Activated naive CD4-positive, alpha-beta T cell treated with anti-CD3 and anti-CD28 coated beads for 36 hours (primary cell): ENCODE results near the gene ANO2. TPM values are rescaled to one million over a fixed set of nuclear protein-coding genes. Genes with fewer than 3 reads are reported as not detected.
"Not testable (repeated sequence)": the region's sequence is repeated elsewhere in the genome, so short reads cannot be mapped to it uniquely, and the experiment has no call there.

Experiments used
- CTCF ChIA-PET: fragments of 350-600 bp; sonication (Branson Sonifier 250); formaldehyde crosslinking; loops from one replicate; lab custom pipeline; 2021; ENCODE audit warnings: antibody characterized with exemption; lab: Charles Lee
- DNase-seq: peaks from one replicate; pipeline ENCODE4 v3.0.0-alpha.2; 2020
- H3K27ac Mint-ChIP-seq: one replicate; pipeline ENCODE4 v1.8.0; 2021; ENCODE audit warnings: mild to moderate bottlenecking, mixed read lengths
- H3K27me3 Mint-ChIP-seq: one replicate; pipeline ENCODE4 v1.8.0; 2021; ENCODE audit warnings: low read depth, mixed read lengths
- H3K36me3 Mint-ChIP-seq: one replicate; pipeline ENCODE4 v1.8.0; 2021; ENCODE audit warnings: low read depth, mixed read lengths
- H3K4me1 Mint-ChIP-seq: one replicate; pipeline ENCODE4 v1.8.0; 2021; ENCODE audit warnings: low read depth, mixed read lengths
- H3K4me3 Mint-ChIP-seq: one replicate; pipeline ENCODE4 v1.8.0; 2021; ENCODE audit warnings: mild to moderate bottlenecking, moderate library complexity, mixed read lengths
- H3K9me3 Mint-ChIP-seq: one replicate; pipeline ENCODE4 v1.8.0; 2021; ENCODE audit warnings: mixed read lengths
- intact Hi-C: fragments of 100-400 bp; cut with micrococcal nuclease; formaldehyde crosslinking; loops from one replicate; pipeline ENCODE4 v1.15.1; 2023
- total RNA-seq, 2 experiments: library from RNA; stranded (reverse); gene quantifications; one replicate each; pipeline ENCODE4 v1.2.3, GENCODE V29; 2021

Gene ANO2
- total RNA-seq, 2 experiments from 2014 or later = not detected

GRCh38 chr12:5689773-5690172 is 255.3 kb downstream of the ANO2 start:
- no peaks in the 10 kb centered on the region for H3K4me1 Mint-ChIP-seq
- H3K27ac Mint-ChIP-seq = no peak overlapping the region
- peaks cover 4% of the 10 kb centered on the region for H3K27me3 Mint-ChIP-seq
- CTCF ChIA-PET = no interaction called here
- no peak for DNase-seq
- H3K36me3 Mint-ChIP-seq = no peaks in the 10 kb centered on the region
- no peaks in the 10 kb centered on the region for H3K9me3 Mint-ChIP-seq
- no peak overlapping the region for H3K4me3 Mint-ChIP-seq
- intact Hi-C loops = no loop called here

DNA sequence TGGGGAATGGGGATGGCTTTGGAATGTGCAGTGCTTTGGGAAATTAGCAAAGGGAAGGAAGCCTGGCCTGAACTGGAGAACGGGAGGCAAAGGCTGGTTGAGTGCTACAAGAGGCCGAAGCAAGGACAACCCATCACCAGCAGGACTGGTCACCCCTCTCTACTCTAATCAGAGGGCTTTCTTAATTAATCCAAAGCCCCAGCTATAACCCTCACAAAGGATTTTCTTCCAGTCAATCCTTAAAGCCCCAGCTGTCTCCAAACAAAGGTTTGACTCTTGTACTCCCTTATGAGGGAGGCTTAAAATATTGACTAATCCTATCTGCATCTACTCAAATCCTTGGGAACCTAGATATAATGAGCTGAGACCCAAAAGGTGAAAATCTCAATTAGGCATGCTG is 256.8 kb downstream of the ANO2 start:
- intact Hi-C loops = no loop called here
- no peak for DNase-seq
- CTCF ChIA-PET = no interaction called here
- H3K4me1 Mint-ChIP-seq = no peaks in the 10 kb centered on the region
- H3K4me3 Mint-ChIP-seq = no peak overlapping the region
- H3K27ac Mint-ChIP-seq = no peak overlapping the region
- no peaks in the 10 kb centered on the region for H3K9me3 Mint-ChIP-seq
- H3K36me3 Mint-ChIP-seq = no peaks in the 10 kb centered on the region
- peaks cover 2% of the 10 kb centered on the region for H3K27me3 Mint-ChIP-seq

- Mint-ChIP-seq H3K27me3 (no peaks in the 10 kb centered on the region), H3K36me3 (no peaks in the 10 kb centered on the region), H3K4me1 (no peaks in the 10 kb centered on the region), H3K27ac (no peak overlapping the region), H3K9me3 (no peaks in the 10 kb centered on the region), H3K4me3 (no peak overlapping the region)
- intact Hi-C loops = no loop called here
- no peak for DNase-seq
- CTCF ChIA-PET = no interaction called here
These were observed 259.1 kb downstream of the ANO2 start for GRCh38 chr12:5685935-5686334.

DNA sequence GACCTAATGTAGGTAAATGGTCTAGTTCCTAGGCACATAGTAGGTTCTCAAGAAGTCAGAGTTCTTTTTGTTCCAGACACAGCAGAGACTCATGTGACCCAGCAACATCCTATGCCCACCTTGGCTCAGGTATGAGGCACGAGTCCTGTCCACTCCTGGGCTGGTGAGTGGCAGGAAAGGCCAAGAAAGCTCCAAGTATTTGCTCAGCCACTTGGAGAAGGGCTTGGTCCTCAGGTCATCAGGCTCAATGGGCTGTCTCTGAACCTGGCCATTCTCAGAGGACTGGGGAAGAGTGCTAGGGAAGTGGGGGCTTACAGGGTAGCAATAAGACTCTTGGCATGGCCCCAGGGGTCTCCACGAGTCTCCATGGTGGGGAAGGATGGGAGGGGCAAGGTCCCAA is 260.1 kb downstream of the ANO2 start:
- no peak for DNase-seq
- H3K4me1 Mint-ChIP-seq = no peaks in the 10 kb centered on the region
- H3K27me3 Mint-ChIP-seq = no peaks in the 10 kb centered on the region
- no peaks in the 10 kb centered on the region for H3K9me3 Mint-ChIP-seq
- intact Hi-C loops = no loop called here
- H3K36me3 Mint-ChIP-seq = no peaks in the 10 kb centered on the region
- no peak overlapping the region for H3K27ac Mint-ChIP-seq
- CTCF ChIA-PET = no interaction called here
- H3K4me3 Mint-ChIP-seq = no peak overlapping the region

DNA sequence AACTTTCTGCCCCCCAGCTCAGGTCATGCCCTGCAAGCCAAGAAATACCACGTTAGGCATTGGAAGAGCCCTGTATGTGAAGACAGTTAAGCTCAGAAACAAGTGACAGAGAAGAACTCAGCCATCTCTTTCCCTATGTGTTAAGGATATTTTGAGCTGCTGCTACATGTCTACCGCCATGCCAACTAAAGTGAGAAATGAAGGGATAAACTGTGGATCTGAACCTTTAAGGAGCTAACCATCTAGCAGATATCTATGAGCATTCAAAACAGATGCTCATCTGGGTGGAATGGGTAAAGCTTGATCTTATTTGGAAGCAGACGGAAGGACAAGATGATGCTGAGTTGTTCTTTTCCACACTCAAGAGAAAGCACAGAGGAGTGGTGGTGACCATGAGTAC is 262.5 kb downstream of the ANO2 start:
- CTCF ChIA-PET = no interaction called here
- H3K27me3 Mint-ChIP-seq = no peaks in the 10 kb centered on the region
- DNase-seq = no peak
- no peak overlapping the region for H3K4me3 Mint-ChIP-seq
- no peaks in the 10 kb centered on the region for H3K9me3 Mint-ChIP-seq
- H3K27ac Mint-ChIP-seq = no peak overlapping the region
- intact Hi-C loops = no loop called here
- no peaks in the 10 kb centered on the region for H3K36me3 Mint-ChIP-seq
- no peaks in the 10 kb centered on the region for H3K4me1 Mint-ChIP-seq

GRCh38 chr12:5678176-5678575 is 266.9 kb downstream of the ANO2 start:
- no peaks in the 10 kb centered on the region for H3K9me3 Mint-ChIP-seq
- H3K4me1 Mint-ChIP-seq = no peaks in the 10 kb centered on the region
- CTCF ChIA-PET = no interaction called here
- DNase-seq = no peak
- H3K36me3 Mint-ChIP-seq = no peaks in the 10 kb centered on the region
- intact Hi-C loops = no loop called here
- no peak overlapping the region for H3K4me3 Mint-ChIP-seq
- peaks cover 9% of the 10 kb centered on the region for H3K27me3 Mint-ChIP-seq
- no peak overlapping the region for H3K27ac Mint-ChIP-seq

GRCh38 chr12:5669624-5670023 is 275.4 kb downstream of the ANO2 start:
- H3K4me1 Mint-ChIP-seq, H3K4me3 Mint-ChIP-seq, H3K27ac Mint-ChIP-seq, DNase-seq, intact Hi-C loops, H3K36me3 Mint-ChIP-seq, H3K27me3 Mint-ChIP-seq, CTCF ChIA-PET, H3K9me3 Mint-ChIP-seq: not testable (repeated sequence)

DNA sequence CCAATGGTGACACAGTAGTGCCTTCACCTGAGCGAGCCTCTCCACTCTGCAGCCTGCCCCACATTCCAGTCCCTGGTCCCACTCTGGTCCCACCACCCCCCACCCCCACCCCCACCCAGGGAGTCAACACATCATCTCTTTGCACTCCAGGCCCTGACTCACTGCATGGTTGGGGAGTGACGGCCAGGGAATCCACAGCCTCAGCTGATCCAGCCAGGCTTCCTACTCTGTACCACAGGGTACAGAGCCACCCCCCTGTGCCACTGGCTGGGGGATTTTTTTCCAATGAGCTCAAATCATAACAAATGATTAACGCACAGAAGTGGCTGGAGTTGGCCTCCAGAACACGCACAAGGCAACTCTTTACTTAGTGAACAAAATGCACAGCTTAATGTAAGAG is 279.4 kb downstream of the ANO2 start:
- H3K9me3 Mint-ChIP-seq = no peaks in the 10 kb centered on the region
- H3K27me3 Mint-ChIP-seq = peaks cover 4% of the 10 kb centered on the region
- CTCF ChIA-PET = no interaction called here
- DNase-seq = no peak
- H3K36me3 Mint-ChIP-seq = no peaks in the 10 kb centered on the region
- no peak overlapping the region for H3K27ac Mint-ChIP-seq
- H3K4me3 Mint-ChIP-seq = no peak overlapping the region
- no peaks in the 10 kb centered on the region for H3K4me1 Mint-ChIP-seq
- intact Hi-C loops = no loop called here

GRCh38 chr12:5661811-5662210 is 283.2 kb downstream of the ANO2 start:
- intact Hi-C loops = no loop called here
- no peak for DNase-seq
- CTCF ChIA-PET = no interaction called here
- H3K27ac Mint-ChIP-seq = no peak overlapping the region
- no peak overlapping the region for H3K4me3 Mint-ChIP-seq
- H3K27me3 Mint-ChIP-seq = peaks cover 2% of the 10 kb centered on the region
- H3K9me3 Mint-ChIP-seq = no peaks in the 10 kb centered on the region
- H3K36me3 Mint-ChIP-seq = no peaks in the 10 kb centered on the region
- H3K4me1 Mint-ChIP-seq = no peaks in the 10 kb centered on the region

DNA sequence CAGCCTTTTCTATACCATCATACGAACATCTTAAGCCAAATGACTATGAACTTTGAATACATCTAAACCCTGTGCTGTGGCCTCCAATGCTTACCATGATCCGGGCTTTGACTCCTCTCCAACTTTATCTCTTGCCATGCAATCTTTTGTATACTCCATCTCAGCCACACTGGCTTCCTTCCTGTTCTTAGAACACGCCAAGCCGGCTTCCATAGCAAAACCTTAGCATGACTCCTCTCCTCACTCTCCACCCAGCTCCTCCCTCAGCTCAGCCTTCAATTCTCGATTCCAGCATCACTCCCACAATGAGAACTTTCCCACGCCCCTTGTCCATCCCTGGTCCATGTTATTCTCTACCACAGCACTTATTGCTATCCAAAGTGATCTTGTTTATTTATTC is 284.8 kb downstream of the ANO2 start:
- no peaks in the 10 kb centered on the region for H3K36me3 Mint-ChIP-seq
- no peak overlapping the region for H3K4me3 Mint-ChIP-seq
- H3K27ac Mint-ChIP-seq = no peak overlapping the region
- CTCF ChIA-PET = no interaction called here
- H3K9me3 Mint-ChIP-seq = no peaks in the 10 kb centered on the region
- intact Hi-C loops = no loop called here
- no peak for DNase-seq
- H3K4me1 Mint-ChIP-seq = no peaks in the 10 kb centered on the region
- H3K27me3 Mint-ChIP-seq = no peaks in the 10 kb centered on the region

DNA sequence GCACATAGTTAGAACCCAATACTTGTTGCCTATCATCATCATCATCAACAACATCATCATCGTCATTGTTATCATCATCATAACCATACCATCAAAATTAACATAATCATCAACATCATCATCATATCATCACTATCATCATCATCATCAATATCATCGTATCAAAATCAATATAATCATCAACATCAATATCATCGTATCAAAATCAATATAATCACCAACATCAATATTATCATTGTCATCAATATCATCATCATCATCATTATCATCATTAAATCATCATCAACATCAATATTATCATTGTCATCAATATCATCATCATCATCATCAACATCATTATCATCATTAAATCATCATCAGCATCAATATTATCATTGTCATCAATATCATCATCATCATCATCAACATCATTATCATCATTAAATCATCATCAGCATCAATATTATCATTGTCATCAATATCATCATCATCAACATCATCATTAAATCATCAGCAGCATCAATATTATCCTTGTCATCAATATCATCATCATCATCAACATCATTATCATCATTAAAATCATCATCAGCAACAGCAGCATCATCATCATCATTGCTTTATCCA is 286.6 kb downstream of the ANO2 start:
- H3K9me3 Mint-ChIP-seq, H3K4me3 Mint-ChIP-seq, H3K27ac Mint-ChIP-seq, H3K27me3 Mint-ChIP-seq, intact Hi-C loops, H3K4me1 Mint-ChIP-seq, CTCF ChIA-PET, H3K36me3 Mint-ChIP-seq, DNase-seq: not testable (repeated sequence)

- H3K36me3 Mint-ChIP-seq = no peaks in the 10 kb centered on the region
- H3K27me3 Mint-ChIP-seq = no peaks in the 10 kb centered on the region
- H3K4me1 Mint-ChIP-seq = no peaks in the 10 kb centered on the region
- H3K9me3 Mint-ChIP-seq = no peaks in the 10 kb centered on the region
- no peak overlapping the region for H3K27ac Mint-ChIP-seq
- intact Hi-C loops = no loop called here
- no peak overlapping the region for H3K4me3 Mint-ChIP-seq
- CTCF ChIA-PET = interaction anchor here (0.6 kb wide), 1 partner anchor 177 kb away, joined by 4 read pairs; no protein-coding TSS in a partner anchor
- DNase-seq = no peak
These were observed 288.2 kb downstream of the ANO2 start for GRCh38 chr12:5656836-5657235.

DNA sequence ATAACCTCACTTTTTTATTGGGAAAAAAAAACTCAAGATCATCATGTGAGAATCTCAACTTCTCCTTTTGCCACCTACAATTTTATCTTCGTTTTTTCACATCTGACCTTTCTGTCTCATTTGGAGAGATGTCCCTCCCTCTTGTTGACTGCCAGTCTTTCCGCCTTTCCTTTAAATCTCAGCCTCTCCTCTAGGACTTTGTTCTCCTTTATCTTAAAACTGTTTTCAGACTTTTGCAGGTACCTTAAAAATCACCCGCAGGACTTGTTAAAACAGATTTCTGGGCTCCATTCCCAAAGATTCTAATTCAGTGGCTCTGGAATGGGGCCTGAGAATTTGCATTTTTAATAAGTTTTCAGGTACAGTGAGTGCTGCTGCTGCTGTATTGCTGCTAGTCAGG is 289.9 kb downstream of the ANO2 start:
- DNase-seq = no peak
- no peaks in the 10 kb centered on the region for H3K4me1 Mint-ChIP-seq
- H3K36me3 Mint-ChIP-seq = no peaks in the 10 kb centered on the region
- H3K27me3 Mint-ChIP-seq = no peaks in the 10 kb centered on the region
- H3K9me3 Mint-ChIP-seq = no peaks in the 10 kb centered on the region
- H3K27ac Mint-ChIP-seq = no peak overlapping the region
- intact Hi-C loops = no loop called here
- CTCF ChIA-PET = no interaction called here
- no peak overlapping the region for H3K4me3 Mint-ChIP-seq

GRCh38 chr12:5654019-5654418 is 291.0 kb downstream of the ANO2 start:
- intact Hi-C loops = no loop called here
- H3K4me1 Mint-ChIP-seq = no peaks in the 10 kb centered on the region
- CTCF ChIA-PET = no interaction called here
- no peak for DNase-seq
- H3K4me3 Mint-ChIP-seq = no peak overlapping the region
- no peaks in the 10 kb centered on the region for H3K36me3 Mint-ChIP-seq
- H3K27me3 Mint-ChIP-seq = peaks cover 3% of the 10 kb centered on the region
- no peak overlapping the region for H3K27ac Mint-ChIP-seq
- H3K9me3 Mint-ChIP-seq = no peaks in the 10 kb centered on the region
